ENCODE data around the gene GPR37L1.

GPR37L1 gene

DNA sequence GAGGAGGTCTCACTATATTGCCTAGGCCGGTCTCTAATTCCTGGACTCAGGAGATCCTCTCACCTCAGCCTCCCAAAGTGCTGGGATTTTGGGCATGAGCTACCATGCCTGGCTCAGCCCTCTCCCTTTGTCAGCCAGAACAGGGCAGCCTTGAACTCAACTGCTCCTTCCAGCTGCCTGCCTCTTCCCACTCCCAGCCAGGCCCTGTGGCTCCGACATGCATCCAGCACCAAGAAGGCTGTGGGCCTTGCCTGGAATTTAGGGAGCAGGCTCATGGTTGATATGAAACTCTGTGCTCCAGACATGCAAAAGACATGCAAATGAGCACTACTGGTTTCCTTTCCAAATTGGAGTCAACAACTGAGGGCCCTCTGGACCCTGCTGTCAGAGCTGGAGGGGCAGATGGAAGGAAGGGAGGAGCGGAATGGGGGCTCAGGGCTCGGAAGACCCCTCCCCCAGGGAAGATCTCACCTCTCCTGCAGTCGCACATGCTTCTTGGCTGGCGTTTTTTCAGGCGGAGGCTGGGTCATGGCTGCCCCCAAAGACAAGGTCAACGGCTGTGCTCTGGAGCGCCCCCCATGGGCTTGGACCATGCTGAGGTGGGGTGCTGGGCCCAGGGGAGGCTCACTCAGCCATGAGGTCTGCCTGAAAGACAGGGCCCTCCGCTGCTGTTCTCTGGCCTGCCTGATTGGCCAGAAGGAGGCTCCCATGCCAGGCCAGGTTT lies 36.3 kb downstream of the GPR37L1 start:
- H3K27me3 ChIP-seq: no peaks in the 10 kb centered on the region
- no peaks in the 10 kb centered on the region for H3K9me3 ChIP-seq
- no peak for TF ChIP-seq CTCF (IDR thresholded peaks at IDR 0.05)
- peaks cover 12% of the 10 kb centered on the region for H3K36me3 ChIP-seq
- H3K4me3 ChIP-seq (ENCODE audit: low read depth in 1 of 2, low read length in 1 of 2): peak overlapping the region; percentile 71 to 79
- H3K4me1 ChIP-seq (ENCODE audit: control insufficient read depth in 1 of 2, insufficient read depth in 1 of 2, low read depth in 1 of 2, low read length in 1 of 2): peaks cover 90 to 97% of the 10 kb centered on the region in 2 experiments
- peak overlapping the region; percentile 92 for H3K27ac ChIP-seq

DNA sequence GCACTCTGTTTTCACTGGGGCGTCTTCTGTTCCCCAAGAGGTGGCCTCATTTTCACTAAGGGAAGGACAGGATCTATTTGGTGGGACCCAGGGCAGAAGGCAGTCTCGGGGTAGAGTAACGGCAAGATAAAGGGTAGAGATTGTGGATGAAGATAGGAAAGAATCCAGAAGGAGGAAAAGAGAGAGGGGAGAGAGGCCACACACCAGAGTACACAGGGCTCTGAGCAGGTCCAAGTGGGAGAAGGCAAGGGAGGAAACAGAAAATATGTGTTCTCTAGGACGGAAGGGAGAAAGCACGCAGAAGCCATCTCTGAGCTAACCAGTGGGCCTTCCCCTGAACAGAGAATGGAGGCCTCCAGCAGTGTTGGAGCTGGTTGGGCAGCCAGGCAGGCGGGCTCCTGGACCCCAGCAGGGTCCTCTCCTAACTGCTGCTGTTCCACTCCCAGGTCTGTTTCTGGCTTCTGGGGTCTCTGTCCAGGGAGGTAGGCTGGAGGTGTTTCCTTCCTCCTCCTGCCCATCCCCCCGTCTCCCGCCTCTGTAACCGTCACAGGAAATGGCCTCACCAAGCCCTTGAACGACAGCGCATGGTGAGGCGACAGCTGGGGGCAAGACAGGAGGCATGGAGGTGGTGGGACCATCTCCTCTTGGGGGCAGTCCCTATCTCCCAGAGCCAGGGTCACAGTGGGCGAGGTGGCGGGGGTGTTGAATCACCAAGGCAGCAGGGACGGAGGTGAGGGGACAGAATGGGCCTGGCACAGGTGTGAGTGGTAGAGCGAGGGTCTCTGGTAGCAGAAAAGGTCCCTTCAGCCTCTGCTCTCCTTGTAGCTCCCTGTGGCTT lies 37.0 kb downstream of the GPR37L1 start:
- Histone ChIP-seq H3K36me3 (peaks cover 5% of the 10 kb centered on the region), H3K4me3 (ENCODE audit: low read depth in 1 of 2, low read length in 1 of 2) (peak overlapping the region; percentile 71 to 79), H3K9me3 (no peaks in the 10 kb centered on the region), H3K27ac (peak overlapping the region; percentile 92), H3K27me3 (no peaks in the 10 kb centered on the region), H3K4me1 (ENCODE audit: control insufficient read depth in 1 of 2, insufficient read depth in 1 of 2, low read depth in 1 of 2, low read length in 1 of 2) (peaks cover 83 to 89% of the 10 kb centered on the region in 2 experiments)
- no peak for TF ChIP-seq CTCF (IDR thresholded peaks at IDR 0.05)

DNA sequence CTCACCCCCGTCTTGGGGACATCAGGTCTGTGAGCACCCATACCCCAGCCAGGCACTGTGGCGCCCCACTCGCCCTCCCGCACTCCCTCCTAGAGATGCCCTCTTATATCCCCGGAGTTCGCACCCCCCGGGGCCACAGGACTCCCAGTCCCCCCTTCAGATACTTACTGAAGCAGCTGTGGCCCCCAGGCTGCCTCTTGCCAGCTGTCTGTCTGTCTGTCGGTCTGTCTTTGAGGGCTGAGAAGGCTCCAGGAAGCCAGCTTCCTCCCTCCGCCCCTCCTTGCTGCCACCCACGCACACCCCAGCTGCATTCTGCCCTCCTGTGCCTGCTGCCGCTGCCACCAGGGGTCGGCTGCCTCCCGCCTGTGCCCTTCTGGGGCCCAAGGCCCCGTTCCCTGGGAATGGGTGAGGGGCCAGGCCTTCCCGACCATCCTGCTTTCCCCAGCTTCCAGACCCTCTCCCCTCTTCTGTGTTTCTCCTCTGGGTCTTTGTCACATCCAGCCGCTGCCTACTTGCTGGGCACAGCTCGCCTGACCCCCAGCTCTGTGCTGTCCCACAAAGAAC lies 37.7 kb downstream of the GPR37L1 start, which contains the start of gene PTPN7:
Gene PTPN7 (minus strand): TSS at position 226 of the 564 bp plus-strand sequence. CDS start 1,200 bp downstream, outside the sequence.
- Histone ChIP-seq H3K27ac (peak within 1 kb of the TSS; percentile 92), H3K4me3 (ENCODE audit: low read depth in 1 of 2, low read length in 1 of 2) (peak within 1 kb of the TSS; percentile 71 to 79), H3K27me3 (no peaks in the 10 kb centered on the region), H3K4me1 (ENCODE audit: control insufficient read depth in 1 of 2, insufficient read depth in 1 of 2, low read depth in 1 of 2, low read length in 1 of 2) (peaks cover 76 to 82% of the 10 kb centered on the region in 2 experiments), H3K9me3 (no peaks in the 10 kb centered on the region), H3K36me3 (peaks cover 5% of the 10 kb centered on the region)
- peak; percentile 37 for TF ChIP-seq CTCF (IDR thresholded peaks at IDR 0.05)

- peaks cover 5% of the 10 kb centered on the region for H3K36me3 ChIP-seq
- no peaks in the 10 kb centered on the region for H3K9me3 ChIP-seq
- no peak for TF ChIP-seq CTCF (IDR thresholded peaks at IDR 0.05)
- H3K27ac ChIP-seq: peak overlapping the region; percentile 92
- peak overlapping the region; percentile 71 to 79 for H3K4me3 ChIP-seq (ENCODE audit: low read depth in 1 of 2, low read length in 1 of 2)
- peaks cover 68 to 73% of the 10 kb centered on the region in 2 experiments for H3K4me1 ChIP-seq (ENCODE audit: control insufficient read depth in 1 of 2, insufficient read depth in 1 of 2, low read depth in 1 of 2, low read length in 1 of 2)
- H3K27me3 ChIP-seq: no peaks in the 10 kb centered on the region
Measured at GRCh38 chr1:202161151-202162046, 38.7 kb downstream of the GPR37L1 start.

DNA sequence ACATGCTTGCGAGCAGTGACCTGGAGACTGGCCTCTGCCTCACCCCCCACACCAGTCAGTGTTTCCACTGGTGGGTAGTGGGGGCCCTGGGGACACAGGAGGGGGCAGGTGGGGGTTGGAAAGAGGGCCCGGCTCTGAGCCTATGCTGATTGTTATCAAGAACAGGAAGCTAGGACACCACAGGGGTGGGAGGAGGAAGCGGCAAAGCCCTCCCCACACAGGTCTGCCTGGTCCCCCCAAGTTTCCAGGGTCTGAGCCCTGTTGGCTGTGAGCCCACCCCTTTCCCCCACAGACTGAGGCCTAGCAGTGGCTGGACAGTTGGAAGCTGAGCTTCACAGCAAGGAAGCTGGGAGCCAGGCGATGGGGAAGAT lies 39.3 kb downstream of the GPR37L1 start:
- TF ChIP-seq CTCF (IDR thresholded peaks at IDR 0.05): no peak
- Histone ChIP-seq H3K4me1 (ENCODE audit: control insufficient read depth in 1 of 2, insufficient read depth in 1 of 2, low read depth in 1 of 2, low read length in 1 of 2) (peaks cover 61 to 66% of the 10 kb centered on the region in 2 experiments), H3K36me3 (peaks cover 5% of the 10 kb centered on the region), H3K27ac (peak overlapping the region; percentile 92), H3K4me3 (ENCODE audit: low read depth in 1 of 2, low read length in 1 of 2) (peak overlapping the region; percentile 71 to 79), H3K27me3 (no peaks in the 10 kb centered on the region), H3K9me3 (no peaks in the 10 kb centered on the region)
